ENCODE results near the gene SSH2.
"Not testable (repeated sequence)": the region's sequence is repeated elsewhere in the genome, so short reads cannot be mapped to it uniquely, and the experiment has no call there.

SSH2 gene

DNA sequence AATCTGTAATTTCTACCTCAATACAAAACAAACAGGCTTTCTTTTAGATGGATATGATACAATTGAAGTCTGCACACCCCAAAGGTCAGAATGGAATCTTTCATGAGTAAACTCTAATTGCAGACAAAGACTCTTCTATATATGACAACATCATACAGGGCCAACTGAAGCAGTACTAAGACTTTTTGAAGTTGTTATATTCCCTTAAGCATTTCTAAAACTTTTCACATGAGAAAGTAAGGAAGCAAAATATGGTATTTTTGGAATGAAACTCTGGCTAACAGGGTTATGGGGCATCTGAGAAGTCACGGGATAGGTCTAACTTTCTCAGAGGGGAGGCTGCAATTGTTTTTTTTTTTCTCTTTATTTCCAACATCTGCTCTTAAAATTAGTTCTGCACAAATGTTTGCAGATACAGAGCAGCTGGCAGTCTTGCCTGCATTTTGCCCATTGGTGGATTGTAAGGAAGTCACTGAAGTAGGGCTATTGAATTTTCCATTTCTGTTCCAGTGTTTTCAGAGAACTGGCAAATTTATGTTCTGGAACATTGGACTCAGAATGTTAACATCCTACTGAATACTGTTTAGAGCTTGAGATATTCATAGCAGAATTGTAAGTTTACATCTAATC lies 59.1 kb downstream of the SSH2 start:
- DNase-seq: no peak

DNA sequence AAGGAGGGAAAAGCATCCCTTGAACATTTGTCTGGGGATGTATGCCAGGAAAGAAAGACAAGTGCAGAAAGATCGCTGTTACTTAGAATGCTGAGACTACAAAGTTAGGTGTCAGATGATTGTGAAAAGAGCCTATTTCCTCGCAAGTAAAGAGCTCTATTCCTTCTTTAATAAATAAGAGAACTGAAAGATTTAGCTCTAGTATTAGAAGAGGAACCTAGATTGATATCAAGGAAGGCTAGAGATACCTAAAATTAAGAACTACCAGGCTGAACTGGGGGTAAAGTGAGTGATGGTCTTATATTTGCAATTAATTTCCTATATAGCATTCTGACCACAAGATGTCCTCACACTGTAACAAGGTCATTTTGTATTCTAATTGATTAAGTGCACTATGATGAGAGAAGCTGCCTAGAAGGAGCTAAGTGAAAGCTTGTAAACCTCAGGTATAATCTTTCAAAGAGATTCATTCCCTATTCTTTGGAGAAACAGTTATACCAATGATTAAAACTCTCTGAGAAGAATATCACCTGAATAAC lies 62.3 kb downstream of the SSH2 start:
- DNase-seq: no peak

DNA sequence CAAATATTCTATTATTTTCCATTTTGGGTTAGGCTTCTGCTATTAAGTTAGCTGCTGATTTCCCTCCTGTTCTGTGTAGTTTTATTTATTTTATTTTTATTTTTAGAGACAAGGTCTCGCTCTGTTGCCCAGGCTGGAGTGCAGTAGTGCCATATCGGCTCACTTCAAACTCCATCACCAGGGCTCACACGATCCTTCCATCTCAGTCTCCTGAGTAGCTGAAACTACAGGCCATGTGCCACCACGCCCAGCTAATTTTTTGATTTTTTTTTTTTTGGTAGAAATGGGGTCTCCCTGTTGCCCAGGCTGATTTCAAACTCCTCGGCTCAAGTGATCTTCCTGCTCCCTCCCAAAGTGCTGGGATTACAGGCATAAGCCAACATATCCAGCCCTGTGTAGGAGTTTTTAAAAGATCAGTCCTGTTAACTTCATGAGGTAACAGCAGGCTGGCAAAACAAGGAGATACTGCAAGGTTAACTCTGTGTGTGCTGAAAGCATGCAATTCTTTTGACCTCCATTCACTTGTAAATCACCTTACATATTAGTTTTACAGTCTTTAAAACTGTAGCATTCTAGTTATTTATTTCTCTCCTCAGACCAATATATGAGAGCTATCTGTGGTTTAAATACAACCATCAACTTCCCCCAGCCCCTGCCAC lies 63.2 kb downstream of the SSH2 start:
- no peak for DNase-seq

DNA sequence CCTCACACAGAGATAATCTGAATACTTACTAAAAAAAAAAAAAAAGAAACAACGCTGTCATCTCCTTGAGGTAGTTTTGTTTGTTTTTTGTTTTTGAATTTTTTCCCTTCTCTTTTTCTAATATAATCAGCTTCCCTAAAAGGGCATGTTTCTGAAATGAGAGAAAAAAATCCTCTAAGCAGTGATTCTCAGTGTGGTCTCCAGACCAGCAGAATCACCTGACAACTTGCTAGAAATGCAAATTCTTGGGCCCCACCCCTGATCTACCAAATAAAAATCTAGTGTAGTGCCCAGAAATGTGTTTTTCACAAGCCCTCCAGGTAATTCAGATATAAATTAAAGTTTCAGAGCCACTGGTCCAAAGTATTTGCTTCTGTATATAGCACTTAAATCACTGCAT lies 65.4 kb downstream of the SSH2 start:
- DNase-seq: no peak

DNA sequence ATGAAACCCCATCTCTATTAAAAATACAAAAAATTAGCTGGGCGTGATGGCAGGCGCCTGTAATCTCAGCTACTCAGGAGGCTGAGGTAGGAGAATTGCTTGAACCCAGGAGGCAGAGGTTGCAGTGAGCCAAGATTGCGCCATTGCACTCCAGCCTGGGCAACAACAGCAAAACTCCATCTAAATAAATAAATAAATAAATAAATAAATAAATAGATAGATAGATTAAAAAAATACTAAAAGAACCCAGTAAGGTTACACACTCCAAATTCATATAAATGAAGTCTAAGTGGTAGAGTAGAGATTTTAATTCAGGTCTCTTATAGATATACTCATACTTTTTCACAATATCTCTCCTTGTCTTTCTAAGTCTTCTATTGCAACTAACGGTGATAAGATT lies 65.9 kb downstream of the SSH2 start:
- DNase-seq: not testable (repeated sequence)

DNA sequence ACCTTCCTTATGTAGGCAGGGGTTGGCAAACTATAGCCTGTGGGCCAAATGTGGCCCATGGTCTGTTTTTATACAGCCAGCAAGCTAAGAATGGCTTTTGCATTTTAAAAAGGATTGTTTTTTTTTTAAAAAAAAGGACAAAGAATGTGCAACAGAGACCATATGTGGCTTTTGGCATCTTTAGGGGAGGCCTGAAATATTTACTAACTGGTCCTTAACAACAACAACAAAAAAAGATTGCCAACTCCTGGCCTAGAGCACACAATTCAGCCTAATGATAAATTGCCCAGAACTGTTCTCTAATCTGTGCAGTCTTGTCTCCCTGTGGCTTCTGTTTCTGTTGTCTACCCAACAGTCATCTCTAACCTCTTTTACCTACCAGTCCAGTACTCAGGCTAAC lies 67.1 kb downstream of the SSH2 start:
- no peak for DNase-seq

DNA sequence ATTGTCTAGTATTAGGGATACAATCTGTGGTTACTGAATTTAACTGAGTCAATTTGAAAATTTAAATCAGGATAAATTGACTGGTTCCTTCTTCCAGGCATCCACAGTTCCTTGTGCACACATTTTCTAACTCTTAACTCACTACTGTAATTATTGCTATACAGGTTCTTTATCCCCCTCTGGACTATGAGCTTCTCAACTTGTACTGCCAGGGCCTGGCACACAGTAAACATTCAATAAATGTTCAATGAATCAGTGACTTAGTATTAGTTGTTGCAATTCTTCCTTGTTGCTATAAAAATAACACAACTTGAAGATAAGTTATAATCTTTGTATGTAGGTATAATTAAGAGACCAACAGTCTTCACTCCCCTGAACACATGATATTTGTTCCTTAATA lies 67.9 kb downstream of the SSH2 start:
- DNase-seq: no peak

DNA sequence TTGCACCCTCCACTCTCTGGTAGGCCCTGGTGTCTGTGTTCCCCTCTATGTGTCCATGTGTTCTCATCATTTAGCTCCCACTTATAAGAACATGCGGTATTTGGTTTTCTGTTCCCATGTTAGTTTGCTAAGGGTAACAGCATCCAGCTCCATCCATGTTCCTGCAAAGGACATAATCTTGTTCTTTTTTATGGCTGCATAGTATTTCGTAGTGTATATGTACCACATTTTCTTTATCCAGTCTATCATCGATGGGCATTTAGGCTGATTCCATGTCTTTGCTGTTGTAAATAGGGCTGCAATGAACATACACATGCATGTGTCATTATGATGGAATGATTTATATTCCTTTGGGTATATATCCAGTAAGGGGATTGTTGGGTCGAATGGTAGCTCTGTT lies 70.6 kb downstream of the SSH2 start:
- not testable (repeated sequence) for DNase-seq

DNA sequence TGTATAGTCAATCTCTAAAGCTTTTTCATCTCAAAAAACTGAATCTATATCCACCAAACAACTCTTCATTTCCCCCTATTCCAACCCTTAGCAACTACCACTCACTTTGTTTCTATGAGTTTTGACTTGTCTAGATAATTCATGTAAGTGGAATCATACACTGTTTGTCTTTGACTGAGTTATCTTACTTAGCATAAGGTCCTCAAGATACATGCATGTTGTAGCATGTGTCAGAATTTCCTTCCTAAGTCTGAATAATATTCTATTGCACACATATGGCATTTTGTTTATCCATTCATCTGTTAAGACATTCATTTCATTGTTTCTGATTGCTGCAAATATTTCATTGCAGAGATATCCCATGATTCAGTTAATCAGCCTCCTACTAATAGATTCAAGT lies 72.2 kb downstream of the SSH2 start:
- no peak for DNase-seq

DNA sequence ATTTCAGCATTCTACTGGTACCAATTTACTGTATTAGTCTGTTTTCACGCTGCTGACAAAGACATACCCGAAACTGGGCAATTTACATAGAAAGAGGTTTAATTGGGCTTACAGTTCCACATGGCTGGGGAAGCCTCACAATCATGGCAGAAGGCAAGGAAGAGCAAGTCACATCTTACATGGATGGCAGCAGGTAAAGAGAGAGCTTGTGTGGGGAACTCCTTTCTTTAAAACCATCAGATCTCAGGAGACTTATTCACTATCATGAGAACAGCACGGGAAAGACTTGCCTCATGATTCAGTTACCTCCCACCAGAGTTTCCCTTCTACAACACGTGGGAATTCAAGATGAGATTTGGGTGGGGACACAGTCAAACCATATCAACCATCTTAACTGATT lies 72.9 kb downstream of the SSH2 start:
- not testable (repeated sequence) for DNase-seq

DNA sequence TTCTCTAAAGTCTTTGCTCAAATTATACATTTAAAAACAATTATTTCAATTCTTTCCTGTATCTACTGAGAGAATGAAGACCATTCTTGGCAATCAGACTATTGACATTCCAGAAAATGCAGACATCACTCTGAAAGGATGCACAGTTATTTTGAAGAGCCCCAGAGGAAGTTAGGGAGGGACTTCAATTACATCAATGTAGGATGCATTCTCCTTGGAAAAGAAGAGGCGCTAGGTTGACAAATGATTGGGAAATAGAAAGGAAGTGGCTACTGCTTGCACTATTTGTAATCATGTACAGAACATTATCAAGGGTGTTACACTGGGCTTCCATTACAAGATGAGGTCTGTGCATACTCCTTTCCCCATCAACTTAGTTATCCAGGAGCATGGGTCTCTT lies 74.3 kb downstream of the SSH2 start:
- DNase-seq: no peak

DNA sequence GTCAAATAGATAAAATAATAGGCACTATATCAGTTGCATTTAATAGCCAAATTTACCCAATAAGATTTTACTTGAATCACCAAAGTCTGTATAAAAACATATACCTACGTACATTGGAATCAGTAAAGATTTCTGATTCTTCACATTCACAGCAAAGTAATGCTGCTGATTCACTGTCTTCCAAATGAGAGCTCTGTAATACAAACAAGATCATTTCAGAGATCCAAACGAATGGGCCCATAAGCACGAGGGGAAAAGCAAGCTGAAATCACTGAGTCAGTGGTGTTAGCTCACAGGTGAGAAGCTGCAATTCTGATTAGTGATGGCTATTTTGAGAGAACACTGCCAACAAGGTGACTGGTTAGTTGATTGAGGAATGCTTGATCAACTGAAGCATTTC lies 81.3 kb downstream of the SSH2 start:
- no peak for DNase-seq

DNA sequence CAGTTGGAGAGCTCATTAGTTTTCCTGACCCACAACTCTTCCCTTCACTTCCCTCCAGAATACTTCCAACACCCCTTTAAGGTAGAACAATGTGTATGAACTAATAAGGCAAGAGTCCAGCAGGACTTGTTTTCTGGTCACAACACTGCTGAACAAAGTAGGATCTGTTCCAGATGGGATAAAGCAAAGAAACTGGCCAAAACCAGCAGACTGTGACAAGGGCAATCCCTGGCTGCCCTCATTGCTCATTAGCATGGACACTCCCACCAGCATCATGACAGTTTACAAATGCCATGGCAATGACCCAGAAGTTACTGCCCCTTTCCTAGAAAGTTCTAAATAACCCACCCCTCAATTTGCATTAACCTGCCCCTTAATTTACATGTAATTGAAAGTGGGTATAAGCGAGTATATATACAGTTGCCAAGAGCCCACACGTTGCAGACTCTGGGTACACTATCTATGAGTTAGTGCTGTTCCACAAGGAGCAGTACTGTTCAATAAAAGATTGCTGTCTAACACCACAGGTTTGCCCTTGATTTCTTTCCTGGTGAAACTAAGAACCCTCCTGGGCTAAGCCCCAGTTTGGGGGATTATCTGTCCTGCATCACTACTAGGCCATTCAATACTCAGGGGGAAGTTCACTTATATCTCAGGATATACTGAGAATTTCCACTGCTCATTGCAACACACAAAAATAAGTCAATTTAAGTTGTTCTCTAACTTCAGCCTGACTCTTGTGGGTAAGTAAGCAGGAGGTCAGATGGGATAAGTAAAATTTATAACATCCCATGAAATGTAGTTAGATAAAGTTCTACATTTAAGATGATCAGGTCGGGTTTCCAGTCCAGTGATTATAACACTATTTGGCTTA lies 82.3 kb downstream of the SSH2 start:
- DNase-seq: no peak

DNA sequence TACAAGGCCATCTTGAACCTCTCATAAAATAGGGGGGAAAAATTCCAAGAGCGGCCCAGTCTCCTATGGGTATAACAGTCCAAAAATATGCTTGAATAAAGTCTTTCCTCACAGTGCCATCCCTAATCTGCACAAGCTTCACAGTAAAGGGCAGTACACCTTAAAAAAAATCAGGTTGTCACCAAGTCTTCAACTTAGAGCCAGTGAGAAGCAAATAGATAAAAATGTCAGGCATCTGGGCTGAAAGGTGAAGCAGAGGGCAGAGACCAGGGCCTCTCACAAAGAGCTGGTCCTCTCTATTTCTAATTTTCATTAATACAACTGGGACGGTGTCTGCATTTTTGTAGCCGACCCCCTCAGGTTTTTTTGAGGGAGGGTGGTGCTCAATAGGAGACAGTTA lies 82.9 kb downstream of the SSH2 start:
- no peak for DNase-seq

DNA sequence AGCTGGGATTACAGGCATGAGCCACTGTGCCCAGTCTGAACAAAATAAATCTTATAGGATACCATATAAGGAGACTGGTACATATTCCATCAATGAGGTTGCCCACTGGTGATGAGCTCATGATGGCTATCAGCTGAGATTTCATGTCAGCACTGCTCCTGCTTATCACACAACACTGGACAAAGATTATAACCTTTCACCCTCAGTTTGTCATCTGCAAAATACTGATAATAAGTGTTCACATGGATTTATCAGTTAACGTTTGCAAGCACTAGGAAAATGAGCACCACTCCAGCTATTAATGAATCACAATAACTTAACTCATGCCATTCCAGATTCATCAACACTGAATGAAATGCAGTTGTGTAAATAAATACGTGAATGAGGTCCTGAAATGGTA lies 83.7 kb downstream of the SSH2 start:
- DNase-seq: no peak

DNA sequence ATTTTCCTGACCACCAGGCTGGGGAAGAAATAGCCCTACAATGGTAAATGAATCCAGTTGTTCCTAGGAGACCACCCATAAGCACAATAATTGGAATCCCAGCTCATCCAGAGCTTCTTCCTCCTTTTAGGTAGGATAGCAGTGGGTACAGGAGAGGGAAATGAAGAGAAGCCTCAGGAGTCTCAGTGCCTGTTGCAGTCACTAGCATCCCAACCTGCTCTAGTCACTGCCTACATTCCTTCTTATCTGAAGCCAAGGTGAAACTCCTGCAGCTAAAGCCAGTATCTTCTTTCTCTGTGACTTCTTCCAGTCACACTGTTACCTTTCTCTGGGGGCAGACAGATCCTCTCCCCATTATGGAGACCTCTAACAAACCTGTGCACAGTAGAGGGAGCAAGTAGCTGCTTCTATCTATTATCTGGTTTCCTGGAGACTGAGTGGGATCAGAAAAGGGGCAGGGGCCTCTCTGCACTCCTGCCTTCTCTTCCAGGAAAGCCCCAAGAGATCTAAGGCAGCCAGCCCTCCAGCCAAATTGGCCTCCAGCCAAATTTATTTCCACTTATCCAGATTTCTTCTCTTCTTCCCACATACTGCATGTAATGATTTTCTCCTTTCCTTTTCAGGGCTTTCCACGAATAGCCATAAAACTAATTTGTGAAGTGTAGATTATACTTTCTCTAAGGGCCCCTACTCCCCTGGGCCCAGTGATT lies 85.5 kb downstream of the SSH2 start:
- no peak for DNase-seq

DNA sequence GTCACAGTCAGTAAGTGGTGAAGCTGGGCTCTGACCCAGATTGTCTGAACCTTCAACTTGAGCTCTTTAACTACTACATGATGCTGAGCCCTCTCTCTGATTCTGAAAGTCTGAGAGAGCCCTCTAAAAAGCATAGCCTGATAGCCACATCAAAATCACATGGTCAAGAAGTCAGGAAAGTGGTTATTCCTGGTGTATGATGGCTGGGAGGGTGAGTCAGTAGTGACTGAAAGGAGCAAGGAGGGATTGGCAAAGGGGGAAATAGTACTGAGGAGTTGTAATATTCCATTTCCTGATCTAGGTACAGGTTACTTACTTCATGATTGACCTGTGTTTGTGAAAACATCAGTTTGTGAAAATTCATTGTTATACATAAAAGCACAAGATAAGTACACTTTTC lies 89.1 kb downstream of the SSH2 start:
- no peak for DNase-seq

DNA sequence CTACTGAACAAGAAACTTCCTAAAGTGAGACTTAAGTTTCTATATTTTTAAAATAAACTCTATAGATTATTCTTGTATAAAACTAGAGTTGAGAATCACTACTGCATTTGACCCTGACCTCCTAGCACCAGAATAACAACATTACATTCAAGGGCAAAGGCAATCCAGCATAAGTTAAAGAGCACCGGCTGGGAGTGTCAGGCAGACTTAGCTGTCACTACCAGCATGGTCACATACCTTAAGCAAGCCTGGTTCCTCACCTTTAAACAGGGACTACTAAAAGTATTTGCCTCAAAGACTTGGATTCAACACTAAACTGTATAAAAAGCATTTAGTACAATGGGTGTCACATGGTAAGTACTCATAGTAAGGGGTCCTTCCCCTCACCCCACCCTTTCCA lies 90.4 kb downstream of the SSH2 start:
- no peak for DNase-seq

DNA sequence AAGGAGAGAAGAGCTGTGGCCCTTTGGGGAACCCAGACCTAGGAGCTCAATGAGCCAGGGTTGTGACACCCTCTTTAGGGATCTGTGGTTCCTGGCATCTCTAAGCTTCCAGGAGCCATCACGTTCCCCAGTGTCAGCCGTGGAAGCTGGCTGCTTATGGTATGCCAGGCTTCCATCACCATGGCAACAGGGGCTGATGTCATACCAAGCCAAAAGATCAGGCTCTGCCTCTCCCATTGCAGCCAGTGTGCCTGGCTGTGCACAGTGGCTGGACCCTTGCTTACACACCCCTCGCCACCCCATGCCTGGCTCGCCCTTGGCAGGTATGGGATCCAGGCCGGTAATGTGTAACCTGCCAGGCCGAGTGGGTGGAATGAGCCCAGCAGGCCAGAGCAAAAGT lies 91.1 kb downstream of the SSH2 start:
- no peak for DNase-seq

DNA sequence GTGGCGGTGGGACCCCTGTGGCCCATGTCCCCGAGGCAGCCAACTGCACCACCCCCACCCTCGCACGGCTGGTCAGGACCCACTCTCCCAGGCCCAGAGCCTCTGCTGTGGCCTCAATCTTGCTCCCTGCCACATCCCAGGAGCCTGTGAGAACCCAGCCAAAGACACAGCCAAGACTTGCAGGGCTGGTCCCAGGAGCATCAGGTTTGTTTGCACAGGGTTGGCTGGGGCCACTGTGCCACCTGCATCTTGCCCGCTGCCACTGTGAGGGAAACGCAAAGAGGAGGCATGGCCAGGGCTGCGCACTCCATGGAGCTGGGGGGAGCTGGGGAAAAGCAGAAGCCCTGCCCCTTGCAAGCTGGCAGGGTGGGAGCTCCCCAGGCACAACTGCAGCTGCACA lies 92.5 kb downstream of the SSH2 start:
- DNase-seq: no peak

DNA sequence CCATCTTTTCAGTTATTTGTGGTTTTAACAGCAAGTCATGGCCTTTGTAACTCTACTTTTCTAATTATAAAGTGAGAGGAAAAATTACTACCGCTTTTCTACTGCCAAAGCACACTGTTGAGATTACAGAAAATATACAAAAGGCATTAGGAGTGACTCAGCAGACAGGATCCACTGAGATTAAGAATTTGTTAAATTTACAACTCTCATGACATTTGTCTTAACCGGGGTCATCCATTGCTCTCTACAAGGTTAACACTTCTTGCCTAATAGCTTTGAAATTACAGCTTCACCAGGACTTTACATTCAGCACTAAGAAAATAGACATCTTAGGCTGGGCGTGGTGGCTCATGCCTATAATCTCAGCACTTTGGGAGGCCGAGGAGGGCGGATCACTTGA lies 93.4 kb downstream of the SSH2 start:
- DNase-seq: no peak

DNA sequence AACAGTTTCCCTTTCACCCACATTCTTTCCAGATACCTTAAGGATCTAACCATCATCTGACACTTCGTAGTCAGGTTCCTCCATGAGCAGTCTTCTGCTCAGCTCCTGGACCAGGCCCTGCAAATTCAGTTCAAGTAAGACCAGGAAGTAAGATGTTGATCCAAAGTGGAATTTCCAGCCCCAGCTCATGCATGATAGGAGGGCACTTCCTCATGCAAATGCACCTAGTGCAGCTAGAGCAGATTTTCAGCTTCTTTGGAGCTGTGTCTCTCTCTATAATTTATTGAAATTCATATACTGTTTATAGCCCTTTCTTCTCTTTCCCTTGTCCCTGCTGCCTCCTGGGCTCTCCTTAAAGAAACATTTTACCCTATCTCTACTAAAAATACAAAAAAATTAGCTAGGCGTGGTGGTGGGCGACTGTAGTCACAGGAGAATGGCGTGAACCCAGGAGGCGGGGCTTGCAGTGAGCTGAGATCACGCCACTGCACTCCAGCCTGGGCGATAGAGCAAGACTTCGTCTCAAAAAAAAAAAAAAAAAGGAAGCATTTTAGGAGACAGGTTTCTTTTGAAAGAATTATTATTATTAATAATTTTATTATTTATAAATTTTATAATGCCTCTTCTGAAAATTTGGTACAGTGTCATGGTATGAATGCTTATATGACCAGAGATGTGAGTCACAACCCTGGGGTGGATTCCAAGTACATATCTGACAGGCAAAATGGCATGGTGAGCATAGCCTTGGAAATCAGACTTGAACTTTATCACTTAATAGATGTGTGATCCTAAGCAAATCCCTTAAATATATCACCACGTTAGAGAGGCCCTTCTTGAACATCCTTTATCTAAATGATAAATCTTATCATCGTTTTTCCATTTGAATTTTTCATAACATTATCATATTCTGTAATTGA lies 94.3 kb downstream of the SSH2 start:
- no peak for DNase-seq
